ENCODE results near the gene EPHA10.

The EPHA10 gene

DNA sequence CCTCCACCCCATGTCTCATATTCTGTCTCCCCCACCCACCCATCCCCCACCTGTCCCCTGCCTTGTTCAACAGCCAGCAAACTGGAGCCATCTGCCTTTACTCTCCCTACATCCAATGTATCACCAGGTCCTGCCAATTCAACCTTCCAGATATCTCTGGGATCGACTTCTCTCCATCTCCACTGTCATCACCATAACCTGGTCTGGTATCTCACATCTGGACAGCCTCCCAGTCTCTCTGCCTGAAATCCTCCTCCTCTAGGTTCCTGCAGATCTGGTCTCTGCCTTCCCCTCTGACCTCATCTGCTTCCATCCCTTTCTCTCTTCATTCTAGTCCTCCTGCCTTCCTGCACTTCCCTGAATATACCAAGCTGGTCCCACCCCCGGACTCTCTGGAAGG lies 94.8 kb downstream of the EPHA10 start:
- Histone ChIP-seq H3K9me3 (ENCODE audit: insufficient read depth, low read length) (no peaks in the 10 kb centered on the region), H3K4me3 (ENCODE audit: insufficient read length, low read depth) (no peak overlapping the region), H3K27me3 (ENCODE audit: insufficient read depth, insufficient read length) (peaks cover 19% of the 10 kb centered on the region), H3K36me3 (ENCODE audit: insufficient read depth, insufficient read length, low read length) (no peaks in the 10 kb centered on the region), H3K9ac (ENCODE audit: insufficient read length, low read depth) (no peak overlapping the region), H3K4me1 (ENCODE audit: insufficient read depth, insufficient read length) (peaks cover 15% of the 10 kb centered on the region)
- TF ChIP-seq SUZ12 (IDR thresholded peaks at IDR 0.05; ENCODE audit: extremely low read depth, insufficient read depth, insufficient read length) (no peak), ZNF274 (IDR thresholded peaks at IDR 0.05; ENCODE audit: low read depth, low read length) (no peak), YY1 (IDR thresholded peaks at IDR 0.05; ENCODE audit: insufficient read depth, insufficient read length) (no peak)
- DNase-seq (ENCODE audit: low read depth, low spot score): no peak

DNA sequence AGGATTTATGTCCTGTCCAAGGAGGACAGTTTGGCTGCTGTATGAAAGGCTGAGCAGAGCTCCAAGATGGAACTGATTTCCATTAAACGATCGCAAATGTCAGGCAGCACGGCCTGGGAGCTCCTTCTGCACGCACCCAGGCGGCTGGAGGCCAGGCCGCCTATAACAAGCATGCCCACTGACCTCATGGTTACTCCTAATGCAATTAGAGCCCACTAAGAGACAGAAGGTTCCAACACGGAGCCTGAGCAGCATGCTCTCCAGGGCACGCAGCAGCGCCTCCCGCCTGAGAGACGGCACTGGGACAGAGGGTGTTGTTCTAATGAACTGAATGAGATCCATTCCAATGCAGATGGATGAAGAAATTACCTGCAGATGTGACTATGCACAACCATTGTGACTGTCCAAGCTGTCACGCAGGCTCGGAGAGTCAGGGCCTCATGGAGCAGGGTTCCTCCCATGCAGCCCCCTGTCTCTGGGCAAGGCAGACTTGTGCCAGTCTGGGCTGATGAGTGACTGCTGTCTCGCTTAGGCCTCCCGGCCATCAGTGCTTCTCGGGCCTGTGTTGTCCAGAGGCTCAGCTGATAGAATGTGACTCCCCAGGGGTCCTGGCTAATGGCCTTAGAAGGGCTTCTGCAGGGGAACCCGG lies 97.8 kb downstream of the EPHA10 start:
- H3K27me3 ChIP-seq (ENCODE audit: insufficient read depth, insufficient read length): peaks cover 19% of the 10 kb centered on the region
- no peak for DNase-seq (ENCODE audit: low read depth, low spot score)
- H3K4me3 ChIP-seq (ENCODE audit: insufficient read length, low read depth): no peak overlapping the region
- H3K36me3 ChIP-seq (ENCODE audit: insufficient read depth, insufficient read length, low read length): no peaks in the 10 kb centered on the region
- H3K9ac ChIP-seq (ENCODE audit: insufficient read length, low read depth): peak overlapping the region; percentile 23
- no peaks in the 10 kb centered on the region for H3K9me3 ChIP-seq (ENCODE audit: insufficient read depth, low read length)
- TF ChIP-seq ZNF274 (IDR thresholded peaks at IDR 0.05; ENCODE audit: low read depth, low read length): no peak
- TF ChIP-seq YY1 (IDR thresholded peaks at IDR 0.05; ENCODE audit: insufficient read depth, insufficient read length): no peak
- TF ChIP-seq SUZ12 (IDR thresholded peaks at IDR 0.05; ENCODE audit: extremely low read depth, insufficient read depth, insufficient read length): no peak
- H3K4me1 ChIP-seq (ENCODE audit: insufficient read depth, insufficient read length): peaks cover 20% of the 10 kb centered on the region

DNA sequence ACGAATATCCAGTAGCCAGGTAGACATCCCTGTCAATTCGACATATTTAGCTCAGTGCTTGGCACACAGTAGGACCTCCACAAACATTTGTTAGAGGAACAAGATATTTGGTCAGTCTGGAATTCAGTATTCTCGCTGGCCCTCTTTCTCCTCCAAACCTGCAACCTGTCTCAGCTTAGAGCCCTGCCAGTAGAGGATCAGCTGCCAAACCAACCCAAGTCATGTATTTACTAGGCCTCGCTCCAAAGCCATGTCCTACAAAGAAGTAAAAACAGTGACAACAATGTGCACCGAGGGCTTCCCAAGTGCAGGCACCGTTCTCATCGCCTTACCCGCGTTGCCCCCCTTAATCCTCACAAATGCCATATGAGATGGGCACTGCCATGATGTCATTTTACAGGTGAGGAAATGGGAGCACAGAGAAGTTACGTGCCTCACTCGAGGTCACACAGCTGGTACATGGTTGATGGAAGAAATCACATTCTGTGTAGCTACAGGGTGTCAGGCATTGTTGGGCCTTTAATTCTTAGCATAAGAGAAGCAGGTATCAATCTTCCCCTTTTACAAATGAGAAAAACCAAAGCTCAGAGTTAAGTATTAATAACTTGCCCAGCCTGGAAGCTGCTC lies 98.6 kb downstream of the EPHA10 start:
- no peak for TF ChIP-seq YY1 (IDR thresholded peaks at IDR 0.05; ENCODE audit: insufficient read depth, insufficient read length)
- Histone ChIP-seq H3K4me3 (ENCODE audit: insufficient read length, low read depth) (no peak overlapping the region), H3K27me3 (ENCODE audit: insufficient read depth, insufficient read length) (peaks cover 19% of the 10 kb centered on the region), H3K9ac (ENCODE audit: insufficient read length, low read depth) (no peak overlapping the region), H3K9me3 (ENCODE audit: insufficient read depth, low read length) (no peaks in the 10 kb centered on the region), H3K4me1 (ENCODE audit: insufficient read depth, insufficient read length) (peaks cover 24% of the 10 kb centered on the region), H3K36me3 (ENCODE audit: insufficient read depth, insufficient read length, low read length) (no peaks in the 10 kb centered on the region)
- no peak for DNase-seq (ENCODE audit: low read depth, low spot score)

Measured in NT2/D1 (cell line).